HG03460 (cell line): ENCODE measurements around the gene CFAP54.
A peak's percentile ranks its signal among the peaks of the same experiment; 100 is the strongest.
"Not testable (repeated sequence)": the region's sequence is repeated elsewhere in the genome, so short reads cannot be mapped to it uniquely, and the experiment has no call there.

Source experiments
- ATAC-seq: cut with Tn5 transposase; IDR thresholded peaks from one replicate; pipeline ENCODE4 v1.9.1; 2021; ENCODE audit not compliant: unreplicated experiment

Gene CFAP54

DNA sequence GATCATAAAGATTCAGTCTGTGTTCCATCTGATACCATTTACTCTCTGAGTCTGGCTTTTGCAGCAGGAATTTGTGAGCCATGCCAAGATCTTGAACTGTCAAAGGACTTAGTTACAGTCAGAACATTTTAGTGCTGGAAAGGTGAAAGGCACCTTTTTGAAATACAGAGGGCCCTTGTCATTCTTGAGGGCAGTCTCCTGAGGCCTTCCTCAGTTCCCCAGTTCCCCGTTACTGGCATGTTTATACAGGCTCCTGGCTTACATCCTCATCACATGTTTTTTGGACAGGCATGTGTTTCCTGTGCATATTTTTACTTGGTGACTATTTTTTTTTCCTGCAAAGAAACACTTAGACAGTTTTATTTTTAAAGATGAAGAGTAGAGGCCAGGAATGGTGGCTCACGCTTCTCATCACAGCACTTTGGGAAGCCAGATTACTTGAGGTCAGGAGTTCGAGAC, 21.0 kb downstream of the CFAP54 start:
- ATAC-seq, result no peak

DNA sequence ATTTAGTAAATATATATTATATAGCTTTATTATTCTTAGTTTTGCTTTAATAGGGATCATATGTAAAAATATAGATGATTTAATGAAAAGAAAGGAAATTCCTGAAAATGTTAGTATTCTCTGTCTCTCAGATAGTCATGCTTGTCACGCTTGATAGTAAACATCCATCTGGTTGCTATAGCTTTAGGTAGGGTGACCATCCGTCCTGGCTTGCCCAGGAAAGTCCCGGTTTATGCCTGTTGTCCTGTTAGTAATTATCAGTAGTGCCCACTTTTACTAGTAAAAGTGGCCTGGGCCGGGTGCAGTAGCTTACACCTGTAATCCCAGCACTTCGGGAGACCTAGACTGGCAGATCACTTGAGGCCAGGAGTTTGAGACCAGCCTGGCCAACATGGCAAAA, 23.8 kb downstream of the CFAP54 start:
- ATAC-seq, result no peak

DNA sequence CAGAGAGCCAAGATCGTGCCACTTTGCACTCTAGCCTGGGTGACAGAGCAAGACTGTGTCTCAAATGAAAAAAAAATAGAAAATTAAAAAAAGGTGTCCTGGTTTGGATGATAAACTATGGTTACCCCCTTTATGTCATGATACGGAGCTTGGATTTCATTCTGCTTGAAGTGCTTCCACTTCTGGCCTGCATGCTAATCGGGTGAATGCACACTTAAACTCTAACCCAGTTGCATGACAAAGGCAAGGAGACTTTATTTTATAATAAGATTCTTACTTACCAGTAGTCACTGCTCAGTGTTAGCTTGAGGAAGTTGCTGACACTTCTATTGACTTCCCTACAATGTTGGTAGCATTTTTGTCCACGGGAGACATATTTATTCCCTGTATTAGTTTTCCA, 24.3 kb downstream of the CFAP54 start:
- ATAC-seq, result no peak

DNA sequence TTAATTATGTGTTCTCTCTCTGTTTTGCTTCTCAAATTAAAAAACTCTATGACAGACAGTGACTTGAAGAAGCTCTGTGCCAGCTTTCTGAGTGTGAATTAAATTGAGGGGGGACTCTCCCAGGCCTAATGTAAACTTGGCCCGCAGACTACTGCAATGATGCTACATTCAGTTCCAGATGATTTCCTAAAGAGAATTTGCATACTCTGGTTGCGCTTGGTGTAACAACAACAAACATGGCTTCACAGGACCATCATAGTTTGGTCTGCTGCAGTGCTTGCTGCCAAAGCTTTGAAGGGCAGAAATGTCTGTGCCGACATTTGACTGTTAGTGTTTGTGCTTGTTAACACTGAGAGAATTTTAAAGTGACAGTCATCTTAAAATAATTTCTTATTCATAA, 25.0 kb downstream of the CFAP54 start:
- ATAC-seq, result peak; percentile 70

DNA sequence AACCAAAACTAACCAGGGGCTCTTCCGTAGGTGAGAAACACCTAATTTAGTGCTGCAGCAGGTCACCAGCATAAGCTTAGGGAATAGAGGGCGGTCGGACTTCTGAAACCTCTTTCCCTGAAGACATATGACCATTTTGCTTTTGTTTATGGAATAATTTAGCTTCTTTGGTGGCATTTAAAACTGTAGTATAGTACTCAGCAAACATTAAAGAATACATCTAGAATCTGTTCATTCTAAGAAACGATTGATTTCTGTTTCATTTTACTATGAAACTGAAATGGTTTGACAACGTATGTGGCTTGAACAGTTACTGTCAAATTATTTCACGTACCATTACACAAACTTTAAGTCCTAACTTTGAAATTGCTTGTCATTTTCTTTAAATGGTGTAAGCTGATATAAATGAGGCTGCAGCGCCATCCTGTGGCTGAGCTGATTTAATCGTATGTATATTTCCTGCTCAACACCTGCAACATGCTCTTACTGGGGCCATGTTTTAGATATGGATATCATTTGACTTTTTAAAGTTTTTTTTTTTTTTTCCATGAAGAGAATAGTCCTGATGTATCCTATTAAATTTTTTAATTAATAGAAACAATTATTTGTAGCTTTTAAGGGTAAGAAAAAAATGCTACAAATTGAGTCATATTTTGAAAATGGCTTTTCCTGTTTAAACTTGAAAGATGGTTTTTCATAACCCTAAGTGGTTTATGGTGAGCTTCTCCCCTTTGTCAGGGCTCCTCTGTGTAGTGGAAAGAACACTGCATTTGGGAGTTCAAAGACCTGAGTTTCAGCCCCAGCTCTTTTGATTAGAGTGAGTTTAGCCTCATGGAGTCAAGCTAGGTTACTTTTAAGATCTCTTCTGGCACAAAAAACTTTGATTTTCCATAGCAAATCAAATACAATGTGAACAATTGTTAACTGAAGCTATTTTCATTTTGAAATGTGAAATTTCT, 27.4 kb downstream of the CFAP54 start:
- ATAC-seq, result peak; percentile 58

DNA sequence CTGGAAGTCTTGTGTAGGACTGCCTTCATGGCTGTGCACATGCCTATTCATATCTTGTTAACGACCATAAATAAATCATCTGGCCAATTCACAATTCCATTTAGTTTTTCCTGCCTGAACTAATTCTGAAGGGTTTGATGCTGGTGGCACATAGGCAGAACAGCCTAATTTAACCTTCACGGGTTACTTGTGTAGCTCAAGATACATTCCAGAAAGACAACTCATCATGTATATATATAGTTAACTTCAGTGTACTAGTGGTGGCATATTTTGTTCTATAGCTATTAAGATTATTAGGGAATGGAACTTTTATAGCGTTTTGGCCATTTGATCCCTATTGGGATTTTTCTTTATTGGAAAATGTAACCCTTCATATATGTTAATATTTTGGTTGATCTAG, 31.4 kb downstream of the CFAP54 start:
- no peak for ATAC-seq

DNA sequence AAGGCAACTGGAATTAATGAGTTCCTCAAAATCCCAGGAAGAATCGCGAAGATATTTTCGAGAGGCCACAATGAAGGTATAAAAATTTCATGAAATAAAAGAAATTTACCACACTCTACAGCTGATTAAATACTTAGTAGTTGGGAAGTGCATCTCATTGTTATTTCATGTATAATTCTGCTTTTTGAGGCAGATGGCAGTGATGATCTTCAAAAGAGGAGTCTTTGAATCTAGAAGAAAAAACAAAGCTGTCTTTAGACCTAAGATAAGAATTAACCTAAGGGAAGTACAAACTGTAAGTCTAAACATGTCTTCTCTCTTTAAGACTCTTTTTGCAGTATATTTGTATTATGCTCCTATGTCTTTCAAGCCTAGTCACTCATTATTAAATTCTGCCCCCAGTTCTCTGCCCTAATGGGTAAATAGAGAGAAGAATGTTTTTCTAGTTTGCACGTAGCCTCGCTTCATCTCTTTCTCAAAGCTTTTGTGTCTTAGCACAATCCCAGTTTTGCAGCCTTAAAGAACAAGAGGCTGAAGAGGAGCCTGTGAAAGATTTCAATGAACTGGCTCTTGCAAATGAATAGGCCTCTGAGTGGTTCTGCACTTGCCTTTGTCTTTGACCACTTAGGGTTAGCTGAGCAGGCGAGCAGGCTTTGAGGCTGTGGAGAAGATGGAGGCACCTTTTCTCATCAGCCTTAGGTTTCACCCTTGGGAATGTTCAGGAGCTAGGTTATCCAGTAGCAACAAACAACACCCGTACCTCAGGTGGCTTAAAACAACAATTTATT, 32.7 kb downstream of the CFAP54 start:
- ATAC-seq, result no peak

DNA sequence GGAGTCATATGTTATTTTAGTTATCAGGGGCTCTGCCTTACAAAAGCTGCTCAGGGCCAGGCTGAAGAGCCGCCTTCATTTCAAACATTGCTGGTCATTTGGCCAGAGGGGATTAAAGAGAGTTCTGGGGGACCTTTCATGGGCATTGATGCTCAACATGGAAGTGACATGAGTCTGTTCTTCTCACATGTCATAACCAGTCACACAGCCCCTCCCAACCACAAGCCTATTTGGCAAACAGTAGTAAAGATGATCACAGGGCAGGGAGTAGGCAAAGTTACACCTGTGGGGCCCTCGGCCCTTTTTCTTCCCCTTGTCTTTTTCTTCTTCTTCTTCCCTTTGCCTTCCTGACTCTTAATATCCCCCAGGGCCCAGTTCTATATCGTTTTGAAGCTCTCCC, 33.3 kb downstream of the CFAP54 start:
- ATAC-seq, result no peak

DNA sequence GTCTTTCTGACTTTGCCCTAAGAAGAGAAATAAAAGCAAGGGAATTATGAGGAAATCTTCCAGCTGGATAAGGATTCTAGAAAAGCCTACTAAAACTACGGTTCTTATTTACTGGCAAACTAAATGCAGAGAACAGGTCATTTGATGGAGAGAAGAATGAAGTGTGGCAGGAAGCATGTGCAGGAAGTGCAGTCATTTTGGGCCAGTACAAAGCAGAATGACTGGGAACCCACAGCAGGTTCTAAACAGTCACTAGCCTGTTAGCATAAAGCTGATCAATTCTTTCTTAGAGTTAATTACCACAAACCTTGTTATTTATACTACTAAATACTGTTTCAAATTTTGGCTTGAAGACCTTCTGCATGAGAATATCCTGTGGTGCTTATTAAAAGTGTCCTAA, 36.7 kb downstream of the CFAP54 start:
- ATAC-seq, result no peak

DNA sequence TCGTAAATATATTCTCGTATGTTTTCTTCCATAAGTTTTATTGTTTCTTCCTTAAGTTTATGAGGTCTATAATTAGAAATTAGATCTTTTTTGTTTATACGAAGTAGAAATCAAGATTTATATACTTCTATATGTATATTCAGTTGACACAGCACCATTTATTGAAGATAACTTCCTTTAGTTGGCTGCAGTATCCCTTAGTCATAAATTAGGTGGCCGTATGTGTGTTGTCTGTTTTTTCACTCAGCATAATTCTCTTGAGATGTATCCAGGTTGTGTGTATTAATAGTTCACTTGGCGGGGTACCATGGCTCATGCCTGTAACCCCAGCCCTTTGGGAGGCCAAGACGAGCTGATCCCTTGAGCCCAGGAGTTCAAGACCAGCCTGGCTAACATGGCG, 40.5 kb downstream of the CFAP54 start:
- no peak for ATAC-seq

DNA sequence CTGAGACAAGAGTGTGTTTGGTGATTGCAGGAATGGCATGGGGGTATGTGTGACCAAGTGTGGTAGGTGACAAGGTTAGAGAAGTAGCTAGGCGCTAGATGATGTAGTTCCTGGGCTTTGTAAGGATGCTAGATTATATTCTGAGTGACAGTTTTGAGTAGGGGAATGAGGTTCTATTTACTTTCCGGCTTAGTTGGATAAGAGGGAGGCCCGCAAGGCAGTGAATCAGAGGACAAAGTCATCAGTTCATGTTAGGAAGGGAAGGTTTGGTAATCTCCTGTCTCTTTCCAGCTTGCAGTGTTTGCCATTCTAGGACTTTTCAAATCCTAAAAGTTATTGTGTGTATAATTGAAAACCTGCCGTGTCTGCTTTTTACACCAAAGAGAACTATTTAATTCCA, 45.0 kb downstream of the CFAP54 start:
- ATAC-seq, result no peak

DNA sequence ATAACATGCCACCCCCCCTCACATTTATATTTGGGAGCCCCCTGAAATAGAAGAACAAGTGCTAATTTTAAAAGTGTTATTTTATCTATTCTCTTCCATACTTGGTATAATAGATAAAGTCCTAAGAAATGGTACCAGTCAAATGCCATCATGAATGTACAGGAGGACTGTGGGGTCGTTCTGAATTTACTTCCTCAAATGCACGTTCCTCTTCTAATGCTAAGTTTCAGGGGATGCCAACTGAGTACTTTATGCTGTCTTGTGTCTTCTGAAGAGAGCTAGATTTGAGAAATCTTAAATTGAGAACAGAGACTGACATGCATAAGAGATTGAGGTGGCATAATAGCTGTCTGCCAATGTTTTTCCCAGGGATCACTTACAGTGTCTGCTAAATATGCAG, 59.0 kb downstream of the CFAP54 start:
- no peak for ATAC-seq

DNA sequence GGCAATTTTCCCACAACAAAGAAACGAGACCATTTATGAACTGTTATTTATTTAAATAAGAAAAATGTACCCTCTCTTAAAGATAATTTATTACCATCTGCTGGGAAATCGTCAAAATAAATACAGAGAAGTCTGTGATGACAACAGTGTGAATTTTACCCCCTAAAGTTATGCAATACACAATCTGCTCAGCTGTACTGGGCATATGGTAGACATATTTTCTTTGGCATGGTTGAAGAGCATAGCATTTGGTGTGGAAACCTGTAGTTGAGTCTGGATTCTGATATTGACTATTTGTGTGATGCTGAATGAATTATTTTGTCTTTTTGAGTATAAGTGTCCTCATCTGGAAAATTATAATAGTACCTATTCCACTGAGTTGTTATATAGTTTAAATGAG, 60.0 kb downstream of the CFAP54 start:
- no peak for ATAC-seq

DNA sequence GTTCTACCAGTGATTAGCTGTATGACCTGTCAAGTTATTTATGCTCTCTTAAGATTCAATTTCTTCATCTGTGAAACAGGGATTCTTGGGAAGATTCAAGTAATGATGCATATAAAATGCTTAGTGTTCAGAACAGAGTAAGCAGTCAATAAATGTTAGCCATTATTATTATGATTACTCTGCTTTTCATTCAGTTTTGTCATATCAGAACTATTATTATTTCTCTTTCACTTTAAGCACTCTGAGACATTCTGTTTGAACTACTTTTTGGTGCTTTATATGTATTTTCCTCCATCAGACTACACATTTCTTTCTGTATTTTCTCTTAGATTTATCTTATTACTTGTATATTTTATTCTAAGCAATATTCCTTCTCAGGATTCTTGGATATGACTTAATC, 81.2 kb downstream of the CFAP54 start:
- peak; percentile 12 for ATAC-seq

DNA sequence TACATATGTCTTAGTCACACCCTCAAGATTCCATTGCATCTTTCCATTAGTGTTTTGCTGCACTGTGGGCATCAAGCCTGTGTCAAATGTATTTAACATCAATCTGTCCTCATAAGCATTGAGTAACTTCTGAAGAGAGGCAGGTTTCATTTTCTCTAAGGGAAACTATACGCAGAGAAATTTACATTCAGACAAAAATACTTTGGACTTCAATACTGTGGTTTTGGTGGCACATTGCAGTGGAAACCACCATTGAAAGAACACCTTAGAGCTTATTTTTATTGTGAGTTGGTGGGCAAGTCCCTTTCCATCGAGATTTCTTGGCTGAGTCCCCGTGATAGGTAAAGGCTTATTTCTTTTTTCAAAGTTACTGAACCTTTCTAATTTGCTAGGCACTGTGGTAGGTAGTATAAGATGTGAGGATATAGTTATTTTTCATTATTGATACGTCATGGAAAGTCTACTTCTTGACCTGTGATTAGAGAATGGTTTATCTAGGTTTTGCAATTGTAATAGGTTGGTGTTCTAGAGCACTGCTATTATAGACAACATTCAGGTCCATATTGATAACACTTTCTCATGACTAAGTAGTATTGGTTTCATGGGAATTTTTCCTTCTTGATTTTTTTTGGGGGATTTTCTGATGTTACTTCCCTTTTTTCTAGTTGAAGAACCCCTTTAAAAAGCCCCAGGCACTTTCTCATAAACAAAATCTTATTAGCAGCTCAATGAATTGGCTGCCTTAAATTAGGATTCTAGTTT, 81.9 kb downstream of the CFAP54 start:
- ATAC-seq, result peak; percentile 89

DNA sequence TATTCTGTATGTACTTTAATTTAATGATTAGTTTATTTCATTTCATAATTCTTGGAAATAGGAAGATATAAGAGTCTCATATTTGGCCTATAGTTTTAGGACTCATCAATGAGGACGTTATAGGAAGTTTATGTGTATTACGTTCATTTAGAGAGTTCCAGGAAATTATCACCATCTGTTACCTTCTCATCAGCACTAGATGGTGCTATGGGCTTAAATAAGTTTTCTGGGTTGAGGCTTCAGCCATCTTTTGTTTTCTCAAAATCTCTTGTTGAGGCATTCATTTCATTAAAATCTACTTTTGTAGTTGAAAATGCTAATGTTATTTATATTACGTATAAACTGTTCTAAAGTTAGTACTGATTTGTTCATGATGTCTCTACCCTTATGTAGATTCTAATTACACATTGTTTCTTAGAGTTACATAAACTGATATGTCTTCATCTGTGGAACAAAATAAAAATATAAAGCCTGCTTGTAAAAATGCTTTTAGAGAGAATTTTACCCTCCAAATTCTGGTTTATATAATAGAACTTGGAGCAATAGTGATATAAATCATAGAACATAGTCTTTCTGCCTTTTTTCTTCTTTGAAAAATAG, 89.2 kb downstream of the CFAP54 start:
- ATAC-seq, result peak; percentile 92

DNA sequence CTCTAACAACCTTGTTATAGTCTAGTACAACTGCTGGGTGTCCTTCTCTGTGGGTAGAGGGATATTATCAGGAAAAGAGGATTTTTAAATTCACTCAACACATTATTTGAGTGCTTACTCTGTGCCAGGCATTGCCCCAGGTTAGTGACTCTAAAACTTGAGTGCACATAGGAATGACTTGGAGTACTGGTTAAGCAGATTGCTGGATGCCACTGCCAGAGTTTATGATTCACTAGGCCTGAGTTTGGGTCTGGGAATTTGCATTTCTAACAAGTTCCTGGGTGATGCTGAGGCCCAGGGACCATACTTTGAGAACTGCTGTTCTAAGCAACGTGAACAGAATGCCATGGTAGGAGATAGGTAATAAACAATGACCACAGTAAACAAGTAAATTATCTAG, 96.6 kb downstream of the CFAP54 start:
- ATAC-seq, result no peak

DNA sequence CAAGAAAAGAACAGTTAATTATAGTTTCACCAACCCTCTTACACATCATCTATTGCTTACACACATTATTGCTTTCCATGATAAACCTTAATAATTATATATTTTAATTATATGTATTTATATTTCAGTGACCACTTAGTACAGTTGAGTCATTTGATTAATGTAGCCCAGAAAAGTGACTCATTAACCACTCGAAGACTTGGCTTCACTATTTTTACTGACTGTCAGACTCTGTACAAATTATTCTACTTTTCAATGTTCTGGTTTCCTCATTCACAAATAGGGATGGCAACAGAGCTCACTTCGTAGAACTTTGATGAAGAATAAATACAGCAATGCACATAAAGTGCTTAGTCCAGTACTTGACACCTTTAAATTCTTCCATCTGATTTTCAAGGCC, 98.3 kb downstream of the CFAP54 start:
- ATAC-seq, result no peak

DNA sequence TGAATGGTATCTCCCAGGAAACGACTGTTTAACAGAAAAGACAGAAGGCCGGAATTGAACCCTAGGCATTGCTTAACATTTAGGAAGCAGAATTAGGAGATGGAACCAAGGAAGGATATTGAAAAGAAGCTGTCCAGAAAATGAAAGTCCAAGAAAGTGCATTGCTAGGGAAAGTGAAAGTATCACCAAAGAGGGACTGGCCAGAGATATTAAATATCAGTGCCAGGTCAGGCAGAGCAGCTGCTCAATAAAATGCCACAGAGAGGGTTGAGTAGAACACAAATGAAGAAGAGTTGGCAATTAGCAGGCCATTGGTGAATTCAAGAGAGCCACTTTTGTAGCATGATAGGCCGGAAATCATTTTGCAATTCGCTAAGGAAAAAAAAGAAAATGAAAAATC, 101.6 kb downstream of the CFAP54 start:
- ATAC-seq, result no peak

DNA sequence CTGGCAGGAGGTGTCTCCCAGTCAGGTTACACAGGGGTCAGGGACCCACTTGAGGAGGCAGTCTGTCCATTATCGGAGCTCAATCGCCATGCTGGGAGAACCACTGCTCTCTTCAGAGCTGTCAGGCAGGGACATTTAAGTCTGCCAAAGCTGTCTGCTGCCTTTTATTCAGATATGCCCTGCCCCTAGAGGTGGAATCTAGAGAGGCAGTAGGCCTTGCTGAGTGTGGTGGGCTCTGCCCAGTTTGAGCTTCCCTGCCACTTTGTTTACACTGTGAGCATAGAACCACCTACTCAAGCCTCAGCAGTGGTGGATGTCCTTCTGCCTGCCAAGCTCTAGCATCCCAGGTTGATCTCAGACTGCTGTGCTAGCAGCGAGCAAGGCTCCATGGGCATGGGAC, 115.0 kb downstream of the CFAP54 start:
- not testable (repeated sequence) for ATAC-seq

DNA sequence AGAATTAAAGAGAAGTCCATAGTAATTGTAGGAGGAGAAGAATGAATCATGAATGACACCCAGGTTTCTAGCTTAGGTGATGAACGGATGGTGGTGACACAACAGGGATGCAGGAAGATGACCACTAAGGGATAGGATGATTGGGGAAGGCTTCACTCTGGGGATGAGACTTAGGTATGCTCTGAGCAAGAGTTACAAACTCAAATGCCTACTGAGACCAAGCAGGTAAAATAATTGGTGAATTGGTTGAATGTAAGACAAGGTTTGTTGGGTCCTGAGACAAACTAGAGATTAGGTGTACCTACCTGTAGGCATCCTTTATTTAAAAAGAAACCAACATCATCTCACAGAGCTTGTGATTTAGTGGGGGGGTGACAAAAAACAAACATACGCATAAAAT, 116.3 kb downstream of the CFAP54 start:
- no peak for ATAC-seq
